WTC11 (cell line): ENCODE data around the gene PPFIBP2. TPM values are rescaled to one million over a fixed set of nuclear protein-coding genes. Genes with fewer than 3 reads are reported as not detected.

ENCODE experiments used
- ATAC-seq: fragments of 200-7000 bp; cut with Tn5 transposase; 2 replicates; pipeline ENCODE4 v1.10.0; 2021; ENCODE audit warnings: mild to moderate bottlenecking, moderate library complexity
- CTCF ChIA-PET: fragments of 300-600 bp; sonication (Branson Sonifier 250); formaldehyde crosslinking; loops from one replicate; lab custom pipeline; 2021; ENCODE audit warnings: antibody characterized with exemption; lab: Charles Lee
- POLR2A ChIA-PET: fragments of 350-600 bp; sonication (Branson Sonifier 250); formaldehyde crosslinking; loops from one replicate; lab custom pipeline; 2021; ENCODE audit warnings: antibody characterized with exemption; lab: Charles Lee
- DNase-seq: peaks from one replicate; pipeline ENCODE4 v3.0.0; 2021; ENCODE audit warnings: low spot score
- H3K27ac Mint-ChIP-seq: 2 replicates; pipeline ENCODE4 v1.8.0; 2021; ENCODE audit warnings: mixed read lengths
- H3K27me3 Mint-ChIP-seq: 2 replicates; pipeline ENCODE4 v1.8.0; 2021; ENCODE audit warnings: low read depth, mild to moderate bottlenecking, moderate library complexity, mixed read lengths
- H3K36me3 Mint-ChIP-seq: 2 replicates; pipeline ENCODE4 v1.8.0; 2021; ENCODE audit warnings: mixed read lengths
- H3K4me1 Mint-ChIP-seq: 2 replicates; pipeline ENCODE4 v1.8.0; 2022; ENCODE audit warnings: mixed read lengths
- H3K4me3 Mint-ChIP-seq: 2 replicates; pipeline ENCODE4 v1.8.0; 2021; ENCODE audit warnings: mild to moderate bottlenecking, moderate library complexity, mixed read lengths
- H3K9me3 Mint-ChIP-seq: 2 replicates; pipeline ENCODE4 v1.8.0; 2021; ENCODE audit warnings: mixed read lengths
- GRHL2 ChIP-seq: fragments of 250-450 bp; sonication (Bioruptor Pico); IDR thresholded peaks from 2 replicates; pipeline ENCODE4 v1.8.0; 2022; ENCODE audit warnings: mild to moderate bottlenecking, moderate library complexity; ENCODE audit not compliant: insufficient replicate concordance, severe bottlenecking
- JUN ChIP-seq: sonication (generic); formaldehyde crosslinking; IDR thresholded peaks from 2 replicates; pipeline ENCODE4 v1.8.0; 2023; ENCODE audit warnings: mild to moderate bottlenecking, missing genetic modification reagents
- KAT7 ChIP-seq: sonication (generic); formaldehyde crosslinking; IDR thresholded peaks from 2 replicates; pipeline ENCODE4 v1.8.1; 2023; ENCODE audit warnings: missing genetic modification reagents, mild to moderate bottlenecking, borderline replicate concordance
- NR1H2 ChIP-seq: sonication (generic); formaldehyde crosslinking; IDR thresholded peaks from 2 replicates; pipeline ENCODE4 v1.9.0; 2021; ENCODE audit warnings: mild to moderate bottlenecking, moderate library complexity, missing genetic modification reagents
- PRRX2 ChIP-seq: fragments of 250-450 bp; sonication (Bioruptor Pico); IDR thresholded peaks from 2 replicates; pipeline ENCODE4 v1.8.0; 2021; ENCODE audit warnings: mild to moderate bottlenecking
- RELA ChIP-seq: sonication (generic); formaldehyde crosslinking; IDR thresholded peaks from 2 replicates; pipeline ENCODE4 v1.8.1; 2022; ENCODE audit warnings: missing genetic modification reagents, mild to moderate bottlenecking, borderline replicate concordance
- RORB ChIP-seq: fragments of 250-450 bp; sonication (Bioruptor Pico); IDR thresholded peaks from 2 replicates; pipeline ENCODE4 v1.9.0; 2021; ENCODE audit warnings: mild to moderate bottlenecking
- SP1 ChIP-seq: sonication (generic); formaldehyde crosslinking; conservative IDR thresholded peaks from 2 replicates; pipeline ENCODE4 v1.8.1; 2022; ENCODE audit warnings: missing genetic modification reagents
- TP53 ChIP-seq: sonication (generic); formaldehyde crosslinking; IDR thresholded peaks from 2 replicates; pipeline ENCODE4 v1.8.1; 2023; ENCODE audit warnings: mild to moderate bottlenecking, missing genetic modification reagents
- ZNF121 ChIP-seq: sonication (generic); formaldehyde crosslinking; IDR thresholded peaks from 2 replicates; pipeline ENCODE4 v1.8.0; 2023; ENCODE audit warnings: missing genetic modification reagents
- ZNF138 ChIP-seq: sonication (generic); formaldehyde crosslinking; conservative IDR thresholded peaks from 2 replicates; pipeline ENCODE4 v1.8.1; 2022; ENCODE audit warnings: mild to moderate bottlenecking, moderate library complexity, missing genetic modification reagents
- ZNF317 ChIP-seq: sonication (generic); formaldehyde crosslinking; IDR thresholded peaks from 2 replicates; pipeline ENCODE4 v1.8.1; 2023; ENCODE audit warnings: low read depth, mild to moderate bottlenecking, moderate library complexity, missing genetic modification reagents, borderline replicate concordance
- total RNA-seq: library from RNA; stranded (reverse); gene quantifications from 3 replicates; pipeline ENCODE4 v1.2.3, GENCODE V29; 2021
- TF ChIP-seq, protein P1 (sequence below): sonication (generic); formaldehyde crosslinking; conservative IDR thresholded peaks from 2 replicates; pipeline ENCODE4 v1.8.1; 2023; ENCODE audit warnings: mild to moderate bottlenecking, low read depth, missing genetic modification reagents, moderate library complexity
- TF ChIP-seq, protein P2 (sequence below): fragments of 250-450 bp; sonication (Bioruptor Pico); IDR thresholded peaks from 2 replicates; pipeline ENCODE4 v1.9.0; 2021; ENCODE audit warnings: mild to moderate bottlenecking
- TF ChIP-seq, protein P3 (sequence below): sonication (generic); formaldehyde crosslinking; IDR thresholded peaks from 2 replicates; pipeline ENCODE4 v1.8.1; 2022; ENCODE audit warnings: mild to moderate bottlenecking, missing genetic modification reagents, moderate library complexity, borderline replicate concordance
- TF ChIP-seq, protein P4 (sequence below): fragments of 250-450 bp; sonication (Bioruptor Pico); conservative IDR thresholded peaks from 2 replicates; pipeline ENCODE4 v1.9.0; 2021; ENCODE audit warnings: mild to moderate bottlenecking
- TF ChIP-seq, protein P5 (sequence below): sonication (generic); formaldehyde crosslinking; IDR thresholded peaks from 2 replicates; pipeline ENCODE4 v1.8.1; 2022; ENCODE audit warnings: low read depth, missing genetic modification reagents, borderline replicate concordance
- TF ChIP-seq, protein P6 (sequence below): sonication (generic); formaldehyde crosslinking; IDR thresholded peaks from 2 replicates; pipeline ENCODE4 v1.8.0; 2023; ENCODE audit warnings: missing genetic modification reagents, mild to moderate bottlenecking, borderline replicate concordance
- TF ChIP-seq, protein P7 (sequence below): sonication (generic); formaldehyde crosslinking; IDR thresholded peaks from 2 replicates; pipeline ENCODE4 v1.8.1; 2023; ENCODE audit warnings: mild to moderate bottlenecking, missing genetic modification reagents, moderate library complexity

PPFIBP2 gene
- total RNA-seq, 1 experiment from 2014 or later: 21.4 TPM

DNA sequence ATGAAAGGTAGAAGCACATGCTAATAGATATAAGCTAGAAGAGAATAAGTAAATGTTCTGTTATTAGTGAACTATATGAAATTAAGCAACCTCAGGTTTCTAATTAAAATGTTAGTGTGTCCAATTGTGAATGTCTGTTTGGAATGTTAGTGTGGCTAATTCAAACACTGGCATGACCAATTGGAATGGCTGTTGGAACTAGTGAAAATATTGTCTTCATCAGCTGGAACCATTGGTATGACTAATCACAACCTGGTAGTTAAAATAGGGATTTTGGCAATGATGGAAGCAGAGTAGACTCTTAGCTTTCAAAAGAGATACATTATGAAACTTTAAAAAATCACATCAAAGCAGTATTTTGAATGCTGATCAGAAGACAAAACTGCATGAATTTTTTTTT lies 92.7 kb downstream of the PPFIBP2 start:
- TF ChIP-seq RELA (CRISPR knock-in tag): no peak
- TF ChIP-seq NR1H2 (CRISPR knock-in tag): no peak
- TF ChIP-seq, protein P1, sequence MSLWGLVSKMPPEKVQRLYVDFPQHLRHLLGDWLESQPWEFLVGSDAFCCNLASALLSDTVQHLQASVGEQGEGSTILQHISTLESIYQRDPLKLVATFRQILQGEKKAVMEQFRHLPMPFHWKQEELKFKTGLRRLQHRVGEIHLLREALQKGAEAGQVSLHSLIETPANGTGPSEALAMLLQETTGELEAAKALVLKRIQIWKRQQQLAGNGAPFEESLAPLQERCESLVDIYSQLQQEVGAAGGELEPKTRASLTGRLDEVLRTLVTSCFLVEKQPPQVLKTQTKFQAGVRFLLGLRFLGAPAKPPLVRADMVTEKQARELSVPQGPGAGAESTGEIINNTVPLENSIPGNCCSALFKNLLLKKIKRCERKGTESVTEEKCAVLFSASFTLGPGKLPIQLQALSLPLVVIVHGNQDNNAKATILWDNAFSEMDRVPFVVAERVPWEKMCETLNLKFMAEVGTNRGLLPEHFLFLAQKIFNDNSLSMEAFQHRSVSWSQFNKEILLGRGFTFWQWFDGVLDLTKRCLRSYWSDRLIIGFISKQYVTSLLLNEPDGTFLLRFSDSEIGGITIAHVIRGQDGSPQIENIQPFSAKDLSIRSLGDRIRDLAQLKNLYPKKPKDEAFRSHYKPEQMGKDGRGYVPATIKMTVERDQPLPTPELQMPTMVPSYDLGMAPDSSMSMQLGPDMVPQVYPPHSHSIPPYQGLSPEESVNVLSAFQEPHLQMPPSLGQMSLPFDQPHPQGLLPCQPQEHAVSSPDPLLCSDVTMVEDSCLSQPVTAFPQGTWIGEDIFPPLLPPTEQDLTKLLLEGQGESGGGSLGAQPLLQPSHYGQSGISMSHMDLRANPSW (CRISPR knock-in tag): no peak
- TF ChIP-seq PRRX2 (CRISPR knock-in tag): no peak
- no peak for TF ChIP-seq TP53 (CRISPR knock-in tag)
- no peak for TF ChIP-seq ZNF317 (CRISPR knock-in tag)
- TF ChIP-seq JUN (CRISPR knock-in tag): no peak
- H3K4me3 Mint-ChIP-seq: no peak overlapping the region
- H3K27ac Mint-ChIP-seq: no peak overlapping the region
- peaks cover 3% of the 10 kb centered on the region for H3K4me1 Mint-ChIP-seq
- H3K9me3 Mint-ChIP-seq: no peaks in the 10 kb centered on the region
- H3K36me3 Mint-ChIP-seq: no peaks in the 10 kb centered on the region; the same call in 1 of the 2 replicates
- no peaks in the 10 kb centered on the region for H3K27me3 Mint-ChIP-seq
- ChIA-PET CTCF (interaction anchor here (1.0 kb wide), 1 partner anchor 59 kb away, joined by 3 read pairs; no protein-coding TSS in a partner anchor), POLR2A (no interaction called here)
- no peak for DNase-seq
- no peak for ATAC-seq

DNA sequence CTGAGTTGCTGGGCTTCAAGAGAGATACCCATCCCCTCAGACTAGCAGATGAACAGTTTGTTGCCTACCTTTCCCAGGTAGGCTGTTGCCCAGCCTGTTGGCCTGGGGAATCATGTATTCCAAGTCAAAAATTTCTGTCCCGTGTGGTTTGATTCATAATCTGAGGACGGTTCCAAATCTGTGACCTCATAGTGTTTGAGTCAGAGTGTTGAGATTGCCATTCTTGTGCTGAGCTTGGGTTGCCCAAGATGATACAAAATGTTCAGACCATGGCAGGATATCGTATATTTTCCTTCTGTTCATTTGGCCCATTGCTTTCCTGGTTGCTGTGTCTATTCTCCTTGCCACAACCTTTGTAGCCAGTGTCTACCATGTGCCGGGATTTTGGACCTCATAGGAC lies 95.2 kb downstream of the PPFIBP2 start:
- CTCF ChIA-PET: no interaction called here
- POLR2A ChIA-PET: no interaction called here
- DNase-seq: no peak
- no peak overlapping the region for H3K4me3 Mint-ChIP-seq
- H3K9me3 Mint-ChIP-seq: no peaks in the 10 kb centered on the region
- H3K27me3 Mint-ChIP-seq: no peaks in the 10 kb centered on the region
- no peaks in the 10 kb centered on the region; the same call in 1 of the 2 replicates for H3K36me3 Mint-ChIP-seq
- no peak for ATAC-seq
- H3K4me1 Mint-ChIP-seq: peaks cover 23% of the 10 kb centered on the region
- no peak overlapping the region for H3K27ac Mint-ChIP-seq
- TF ChIP-seq, protein P2, sequence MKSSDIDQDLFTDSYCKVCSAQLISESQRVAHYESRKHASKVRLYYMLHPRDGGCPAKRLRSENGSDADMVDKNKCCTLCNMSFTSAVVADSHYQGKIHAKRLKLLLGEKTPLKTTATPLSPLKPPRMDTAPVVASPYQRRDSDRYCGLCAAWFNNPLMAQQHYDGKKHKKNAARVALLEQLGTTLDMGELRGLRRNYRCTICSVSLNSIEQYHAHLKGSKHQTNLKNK (CRISPR knock-in tag): no peak
- no peak for TF ChIP-seq SP1 (CRISPR knock-in tag)
- TF ChIP-seq, all 79 proteins: peak for 0

DNA sequence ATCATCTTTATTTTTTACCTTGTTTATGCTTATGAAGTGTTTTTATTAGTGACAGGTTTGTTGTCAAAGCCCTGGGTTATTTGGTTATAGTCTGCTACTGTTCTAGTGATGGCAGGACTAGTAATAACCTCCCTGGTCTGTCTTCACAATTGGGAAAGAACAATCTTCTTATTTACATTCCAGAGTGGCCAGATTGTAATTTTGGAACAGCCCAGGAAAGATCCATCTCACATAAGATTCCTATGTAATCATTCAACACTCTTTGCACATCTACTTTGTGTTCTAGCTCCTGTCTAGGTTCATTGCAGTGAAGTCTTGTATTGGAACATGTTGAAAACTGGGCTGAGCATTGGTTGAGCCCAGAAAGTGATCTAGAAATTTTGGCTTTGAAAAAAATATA lies 95.7 kb downstream of the PPFIBP2 start:
- Mint-ChIP-seq H3K27ac (no peak overlapping the region), H3K4me1 (peaks cover 23% of the 10 kb centered on the region), H3K9me3 (no peaks in the 10 kb centered on the region), H3K27me3 (no peaks in the 10 kb centered on the region), H3K36me3 (no peaks in the 10 kb centered on the region; the same call in 1 of the 2 replicates), H3K4me3 (no peak overlapping the region)
- ChIA-PET POLR2A (no interaction called here), CTCF (interaction anchor here (1.3 to 1.5 kb wide), 2 partner anchors 38 to 48 kb away, joined by 4 to 5 read pairs; no protein-coding TSS in a partner anchor)
- DNase-seq (no peak), ATAC-seq (no peak)
- no peak for TF ChIP-seq ZNF121
- TF ChIP-seq KAT7 (CRISPR knock-in tag): no peak
- TF ChIP-seq, protein P3, sequence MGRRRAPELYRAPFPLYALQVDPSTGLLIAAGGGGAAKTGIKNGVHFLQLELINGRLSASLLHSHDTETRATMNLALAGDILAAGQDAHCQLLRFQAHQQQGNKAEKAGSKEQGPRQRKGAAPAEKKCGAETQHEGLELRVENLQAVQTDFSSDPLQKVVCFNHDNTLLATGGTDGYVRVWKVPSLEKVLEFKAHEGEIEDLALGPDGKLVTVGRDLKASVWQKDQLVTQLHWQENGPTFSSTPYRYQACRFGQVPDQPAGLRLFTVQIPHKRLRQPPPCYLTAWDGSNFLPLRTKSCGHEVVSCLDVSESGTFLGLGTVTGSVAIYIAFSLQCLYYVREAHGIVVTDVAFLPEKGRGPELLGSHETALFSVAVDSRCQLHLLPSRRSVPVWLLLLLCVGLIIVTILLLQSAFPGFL (CRISPR knock-in tag): no peak
- no peak for TF ChIP-seq ZNF138 (CRISPR knock-in tag)
- TF ChIP-seq, protein P4, sequence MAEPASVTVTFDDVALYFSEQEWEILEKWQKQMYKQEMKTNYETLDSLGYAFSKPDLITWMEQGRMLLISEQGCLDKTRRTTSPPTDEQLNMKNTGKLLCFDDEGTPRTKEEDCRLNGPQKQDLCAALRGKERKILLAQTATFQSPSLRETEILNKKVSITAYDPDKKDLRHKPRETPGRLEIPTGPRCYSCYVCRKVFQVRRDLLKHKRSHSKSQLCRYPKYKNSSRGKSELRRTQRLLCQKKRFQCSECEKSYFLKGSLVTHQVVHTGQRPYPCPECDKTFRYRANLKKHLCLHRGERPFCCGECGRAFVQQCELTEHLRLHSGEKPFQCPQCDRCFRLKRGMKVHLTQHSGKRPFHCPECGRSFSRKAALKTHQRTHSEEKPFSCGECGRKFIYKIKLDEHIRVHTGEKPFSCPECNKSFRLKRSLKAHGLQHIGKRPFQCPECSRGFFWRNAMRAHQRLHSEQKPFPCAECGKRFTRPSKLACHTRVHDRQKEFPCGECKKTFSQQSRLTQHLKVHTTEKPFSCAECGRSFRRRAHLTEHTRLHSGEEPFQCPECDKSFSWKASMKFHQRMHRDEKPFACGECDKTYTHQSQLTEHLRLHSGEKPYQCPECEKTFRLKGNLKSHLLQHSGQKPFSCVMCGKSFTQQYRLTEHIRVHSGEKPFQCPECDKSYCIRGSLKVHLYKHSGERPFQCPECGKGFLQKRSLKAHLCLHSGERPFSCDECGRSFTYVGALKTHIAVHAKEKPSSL (CRISPR knock-in tag): no peak
- TF ChIP-seq, protein P5, sequence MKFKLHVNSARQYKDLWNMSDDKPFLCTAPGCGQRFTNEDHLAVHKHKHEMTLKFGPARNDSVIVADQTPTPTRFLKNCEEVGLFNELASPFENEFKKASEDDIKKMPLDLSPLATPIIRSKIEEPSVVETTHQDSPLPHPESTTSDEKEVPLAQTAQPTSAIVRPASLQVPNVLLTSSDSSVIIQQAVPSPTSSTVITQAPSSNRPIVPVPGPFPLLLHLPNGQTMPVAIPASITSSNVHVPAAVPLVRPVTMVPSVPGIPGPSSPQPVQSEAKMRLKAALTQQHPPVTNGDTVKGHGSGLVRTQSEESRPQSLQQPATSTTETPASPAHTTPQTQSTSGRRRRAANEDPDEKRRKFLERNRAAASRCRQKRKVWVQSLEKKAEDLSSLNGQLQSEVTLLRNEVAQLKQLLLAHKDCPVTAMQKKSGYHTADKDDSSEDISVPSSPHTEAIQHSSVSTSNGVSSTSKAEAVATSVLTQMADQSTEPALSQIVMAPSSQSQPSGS (CRISPR knock-in tag): no peak
- TF ChIP-seq GRHL2 (CRISPR knock-in tag): no peak
- TF ChIP-seq RORB (CRISPR knock-in tag): no peak
- TF ChIP-seq, protein P6, sequence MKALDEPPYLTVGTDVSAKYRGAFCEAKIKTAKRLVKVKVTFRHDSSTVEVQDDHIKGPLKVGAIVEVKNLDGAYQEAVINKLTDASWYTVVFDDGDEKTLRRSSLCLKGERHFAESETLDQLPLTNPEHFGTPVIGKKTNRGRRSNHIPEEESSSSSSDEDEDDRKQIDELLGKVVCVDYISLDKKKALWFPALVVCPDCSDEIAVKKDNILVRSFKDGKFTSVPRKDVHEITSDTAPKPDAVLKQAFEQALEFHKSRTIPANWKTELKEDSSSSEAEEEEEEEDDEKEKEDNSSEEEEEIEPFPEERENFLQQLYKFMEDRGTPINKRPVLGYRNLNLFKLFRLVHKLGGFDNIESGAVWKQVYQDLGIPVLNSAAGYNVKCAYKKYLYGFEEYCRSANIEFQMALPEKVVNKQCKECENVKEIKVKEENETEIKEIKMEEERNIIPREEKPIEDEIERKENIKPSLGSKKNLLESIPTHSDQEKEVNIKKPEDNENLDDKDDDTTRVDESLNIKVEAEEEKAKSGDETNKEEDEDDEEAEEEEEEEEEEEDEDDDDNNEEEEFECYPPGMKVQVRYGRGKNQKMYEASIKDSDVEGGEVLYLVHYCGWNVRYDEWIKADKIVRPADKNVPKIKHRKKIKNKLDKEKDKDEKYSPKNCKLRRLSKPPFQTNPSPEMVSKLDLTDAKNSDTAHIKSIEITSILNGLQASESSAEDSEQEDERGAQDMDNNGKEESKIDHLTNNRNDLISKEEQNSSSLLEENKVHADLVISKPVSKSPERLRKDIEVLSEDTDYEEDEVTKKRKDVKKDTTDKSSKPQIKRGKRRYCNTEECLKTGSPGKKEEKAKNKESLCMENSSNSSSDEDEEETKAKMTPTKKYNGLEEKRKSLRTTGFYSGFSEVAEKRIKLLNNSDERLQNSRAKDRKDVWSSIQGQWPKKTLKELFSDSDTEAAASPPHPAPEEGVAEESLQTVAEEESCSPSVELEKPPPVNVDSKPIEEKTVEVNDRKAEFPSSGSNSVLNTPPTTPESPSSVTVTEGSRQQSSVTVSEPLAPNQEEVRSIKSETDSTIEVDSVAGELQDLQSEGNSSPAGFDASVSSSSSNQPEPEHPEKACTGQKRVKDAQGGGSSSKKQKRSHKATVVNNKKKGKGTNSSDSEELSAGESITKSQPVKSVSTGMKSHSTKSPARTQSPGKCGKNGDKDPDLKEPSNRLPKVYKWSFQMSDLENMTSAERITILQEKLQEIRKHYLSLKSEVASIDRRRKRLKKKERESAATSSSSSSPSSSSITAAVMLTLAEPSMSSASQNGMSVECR (CRISPR knock-in tag): no peak
- TF ChIP-seq, protein P7, sequence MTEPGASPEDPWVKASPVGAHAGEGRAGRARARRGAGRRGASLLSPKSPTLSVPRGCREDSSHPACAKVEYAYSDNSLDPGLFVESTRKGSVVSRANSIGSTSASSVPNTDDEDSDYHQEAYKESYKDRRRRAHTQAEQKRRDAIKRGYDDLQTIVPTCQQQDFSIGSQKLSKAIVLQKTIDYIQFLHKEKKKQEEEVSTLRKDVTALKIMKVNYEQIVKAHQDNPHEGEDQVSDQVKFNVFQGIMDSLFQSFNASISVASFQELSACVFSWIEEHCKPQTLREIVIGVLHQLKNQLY (CRISPR knock-in tag): no peak
